ENCODE data around the gene UBAP2. TPM values are rescaled to one million over a fixed set of nuclear protein-coding genes. Genes with fewer than 3 reads are reported as not detected.

UBAP2 gene
- total RNA-seq, 2 experiments from 2014 or later = 28.6 to 32.8 TPM

GRCh38 chr9:34072868-34073590 is 24.3 kb upstream of the UBAP2 start:
- DNase-seq = no peak
- no peaks in the 10 kb centered on the region for H3K36me3 Mint-ChIP-seq (ENCODE audit: low read depth)
- no peaks in the 10 kb centered on the region for H3K9me3 Mint-ChIP-seq
- CTCF ChIA-PET = interaction anchor here (0.6 to 2.9 kb wide), 33 partner anchors 10 to 323 kb away, joined by 3 to 31 read pairs (median 4); partner anchors contain the start of gene UBAP2
- no peak overlapping the region for H3K27ac Mint-ChIP-seq
- H3K27me3 Mint-ChIP-seq (ENCODE audit: low read depth) = no peaks in the 10 kb centered on the region
- no peak overlapping the region for H3K4me3 Mint-ChIP-seq
- intact Hi-C loops (cut with micrococcal nuclease) = loop anchor here (5.0 kb wide), 1 partner anchor 146 kb away; no protein-coding TSS in a partner anchor
- no peaks in the 10 kb centered on the region for H3K4me1 Mint-ChIP-seq (ENCODE audit: low read depth)

GRCh38 chr9:34072410-34072809 is 23.7 kb upstream of the UBAP2 start:
- Mint-ChIP-seq H3K4me3 (no peak overlapping the region), H3K4me1 (ENCODE audit: low read depth) (no peaks in the 10 kb centered on the region), H3K27me3 (ENCODE audit: low read depth) (no peaks in the 10 kb centered on the region), H3K36me3 (ENCODE audit: low read depth) (no peaks in the 10 kb centered on the region), H3K27ac (no peak overlapping the region), H3K9me3 (no peaks in the 10 kb centered on the region)
- DNase-seq = no peak
- CTCF ChIA-PET = interaction anchor here (0.6 to 2.9 kb wide), 10 partner anchors 9 to 258 kb away, joined by 3 to 31 read pairs (median 4); no protein-coding TSS in a partner anchor
- intact Hi-C loops (cut with micrococcal nuclease) = loop anchor here (5.0 kb wide), 1 partner anchor 145 kb away; no protein-coding TSS in a partner anchor

- CTCF ChIA-PET = interaction anchor here (0.6 to 1.4 kb wide), 2 partner anchors 75 to 107 kb away, joined by 3 read pairs; no protein-coding TSS in a partner anchor
- no peak overlapping the region for H3K4me3 Mint-ChIP-seq
- intact Hi-C loops (cut with micrococcal nuclease) = loop anchor here (5.0 kb wide), 1 partner anchor 143 kb away; no protein-coding TSS in a partner anchor
Measured at GRCh38 chr9:34070606-34071324, 22.1 kb upstream of the UBAP2 start.

GRCh38 chr9:34069831-34070230 is 21.1 kb upstream of the UBAP2 start:
- Mint-ChIP-seq H3K4me3 (no peak overlapping the region), H3K9me3 (no peaks in the 10 kb centered on the region), H3K4me1 (ENCODE audit: low read depth) (no peaks in the 10 kb centered on the region), H3K27me3 (ENCODE audit: low read depth) (no peaks in the 10 kb centered on the region), H3K36me3 (ENCODE audit: low read depth) (no peaks in the 10 kb centered on the region), H3K27ac (no peak overlapping the region)
- intact Hi-C loops (cut with micrococcal nuclease) = loop anchor here (5.0 kb wide), 1 partner anchor 143 kb away; no protein-coding TSS in a partner anchor
- CTCF ChIA-PET = interaction anchor here (0.5 to 1.4 kb wide), 3 partner anchors 74 to 126 kb away, joined by 3 read pairs; no protein-coding TSS in a partner anchor
- no peak for DNase-seq

More at GRCh38 chr9:34070606-34071324, 22.1 kb upstream of the UBAP2 start:
- Mint-ChIP-seq H3K9me3 (no peaks in the 10 kb centered on the region), H3K27ac (no peak overlapping the region), H3K27me3 (ENCODE audit: low read depth) (no peaks in the 10 kb centered on the region), H3K36me3 (ENCODE audit: low read depth) (no peaks in the 10 kb centered on the region), H3K4me1 (ENCODE audit: low read depth) (no peaks in the 10 kb centered on the region)
- no peak for DNase-seq

GRCh38 chr9:34065541-34065940 is 16.9 kb upstream of the UBAP2 start:
- H3K4me3 Mint-ChIP-seq = no peak overlapping the region
- intact Hi-C loops (cut with micrococcal nuclease) = no loop called here
- no peaks in the 10 kb centered on the region for H3K9me3 Mint-ChIP-seq
- no peak for DNase-seq
- no peaks in the 10 kb centered on the region for H3K4me1 Mint-ChIP-seq (ENCODE audit: low read depth)
- H3K27me3 Mint-ChIP-seq (ENCODE audit: low read depth) = no peaks in the 10 kb centered on the region
- H3K27ac Mint-ChIP-seq = no peak overlapping the region
- CTCF ChIA-PET = interaction anchor here (1.9 kb wide), 1 partner anchor 9 kb away, joined by 8 read pairs; no protein-coding TSS in a partner anchor
- H3K36me3 Mint-ChIP-seq (ENCODE audit: low read depth) = no peaks in the 10 kb centered on the region

GRCh38 chr9:34059954-34060353 is 11.3 kb upstream of the UBAP2 start:
- Mint-ChIP-seq H3K27ac (no peak overlapping the region), H3K4me3 (no peak overlapping the region), H3K27me3 (ENCODE audit: low read depth) (no peaks in the 10 kb centered on the region), H3K4me1 (ENCODE audit: low read depth) (no peaks in the 10 kb centered on the region), H3K36me3 (ENCODE audit: low read depth) (no peaks in the 10 kb centered on the region), H3K9me3 (no peaks in the 10 kb centered on the region)
- CTCF ChIA-PET = interaction anchor here (0.6 kb wide), 1 partner anchor 135 kb away, joined by 7 read pairs; no protein-coding TSS in a partner anchor
- intact Hi-C loops (cut with micrococcal nuclease) = no loop called here
- no peak for DNase-seq

- intact Hi-C loops (cut with micrococcal nuclease) = no loop called here
- H3K4me3 Mint-ChIP-seq = no peak overlapping the region
- no peaks in the 10 kb centered on the region for H3K36me3 Mint-ChIP-seq (ENCODE audit: low read depth)
- H3K27me3 Mint-ChIP-seq (ENCODE audit: low read depth) = no peaks in the 10 kb centered on the region
- no peak overlapping the region for H3K27ac Mint-ChIP-seq
- CTCF ChIA-PET = no interaction called here
- no peaks in the 10 kb centered on the region for H3K9me3 Mint-ChIP-seq
- no peaks in the 10 kb centered on the region for H3K4me1 Mint-ChIP-seq (ENCODE audit: low read depth)
- DNase-seq = no peak
Measured at GRCh38 chr9:34059281-34059680, 10.6 kb upstream of the UBAP2 start.

- Mint-ChIP-seq H3K4me1 (ENCODE audit: low read depth) (peaks cover 33% of the 10 kb centered on the region), H3K4me3 (peak overlapping the region; percentile 91), H3K36me3 (ENCODE audit: low read depth) (peaks cover 6% of the 10 kb centered on the region), H3K9me3 (no peaks in the 10 kb centered on the region), H3K27me3 (ENCODE audit: low read depth) (no peaks in the 10 kb centered on the region), H3K27ac (peak overlapping the region; percentile 98)
- CTCF ChIA-PET = interaction anchor here (1.2 to 1.5 kb wide), 3 partner anchors 24 to 329 kb away, joined by 3 to 4 read pairs (median 3); no protein-coding TSS in a partner anchor
- intact Hi-C loops (cut with micrococcal nuclease) = loop anchor here (1.0 to 10.0 kb wide), 10 partner anchors 128 to 885 kb away; partner anchors contain the start of genes B4GALT1, BAG1, DNAI1 and FAM219A
- DNase-seq = no peak
Measured at GRCh38 chr9:34049630-34050384, 1.1 kb upstream of the UBAP2 start.

- H3K9me3 Mint-ChIP-seq = no peaks in the 10 kb centered on the region
- no peaks in the 10 kb centered on the region for H3K27me3 Mint-ChIP-seq (ENCODE audit: low read depth)
- peaks cover 33% of the 10 kb centered on the region for H3K4me1 Mint-ChIP-seq (ENCODE audit: low read depth)
- H3K27ac Mint-ChIP-seq = peak overlapping the region; percentile 98
- DNase-seq = peak; percentile 76
- H3K36me3 Mint-ChIP-seq (ENCODE audit: low read depth) = peaks cover 6% of the 10 kb centered on the region
- intact Hi-C loops (cut with micrococcal nuclease) = loop anchor here (1.0 to 10.0 kb wide), 5 partner anchors 78 to 883 kb away; partner anchors contain the start of genes B4GALT1, DCAF12, DNAI1 and FAM219A
- peak overlapping the region; percentile 91 for H3K4me3 Mint-ChIP-seq
- CTCF ChIA-PET = interaction anchor here (0.5 to 1.4 kb wide), 3 partner anchors 26 to 285 kb away, joined by 3 to 7 read pairs (median 3); no protein-coding TSS in a partner anchor
Measured at GRCh38 chr9:34047864-34048726, 592 bp downstream of the UBAP2 start.

- CTCF ChIA-PET = no interaction called here
- Mint-ChIP-seq H3K36me3 (ENCODE audit: low read depth) (peaks cover 9% of the 10 kb centered on the region), H3K4me3 (peak overlapping the region; percentile 91), H3K9me3 (no peaks in the 10 kb centered on the region), H3K27me3 (ENCODE audit: low read depth) (no peaks in the 10 kb centered on the region), H3K27ac (no peak overlapping the region), H3K4me1 (ENCODE audit: low read depth) (peaks cover 33% of the 10 kb centered on the region)
- intact Hi-C loops (cut with micrococcal nuclease) = loop anchor here (10.0 kb wide), 3 partner anchors 572 to 882 kb away; partner anchors contain the start of genes B4GALT1, NOL6 and SIGMAR1
- peak; percentile 19 for DNase-seq
Measured at GRCh38 chr9:34046784-34047379, 1.8 kb downstream of the UBAP2 start.
